ENCODE data around the gene SUPT3H. TPM values are rescaled to one million over a fixed set of nuclear protein-coding genes. Genes with fewer than 3 reads are reported as not detected.

Gene SUPT3H
- total and polyA plus RNA-seq, 4 donors: 2.3 to 9.4 (median 5.8) TPM

GRCh38 chr6:44784195-44784594 is 593.5 kb downstream of the SUPT3H start:
- DNase-seq (no peak), ATAC-seq (ENCODE audit: low FRiP score) (no peak)
- WGBS, 2 donors: 95 to 100% methylated on average over 1 of the region's 1 CpG
- Histone ChIP-seq H3K36me3 (ENCODE audit: control insufficient read depth in 1 of 2, insufficient read depth in 2 of 2, low read length in 1 of 2) (no peaks in the 10 kb centered on the region), H3K4me3 (ENCODE audit: low read length in 2 of 2) (no peak overlapping the region), H3K9me3 (ENCODE audit: control insufficient read depth, low read length) (no peaks in the 10 kb centered on the region), H3K27ac (ENCODE audit: low read depth in 1 of 2, low read length in 2 of 2) (no peak overlapping the region), H3K4me1 (ENCODE audit: control insufficient read depth in 1 of 2, insufficient read depth in 2 of 2, low read length in 2 of 2) (no peaks in the 10 kb centered on the region), H3K27me3 (ENCODE audit: control insufficient read depth in 1 of 2, insufficient read depth in 2 of 2, low read length in 1 of 2) (no peaks in the 10 kb centered on the region)
- intact Hi-C loops (cut with DNase I): loop anchor here in 1 of 2 donors (10.0 kb wide), 1 partner anchor 309 kb away; no protein-coding TSS in a partner anchor

GRCh38 chr6:44782892-44783291 is 594.8 kb downstream of the SUPT3H start:
- no peaks in the 10 kb centered on the region for H3K9me3 ChIP-seq (ENCODE audit: control insufficient read depth, low read length)
- 59 to 80% methylated on average over 3 of the region's 3 CpGs for WGBS, 2 donors
- no peak for DNase-seq

GRCh38 chr6:44781912-44782597 is 595.7 kb downstream of the SUPT3H start:
- Histone ChIP-seq H3K27me3 (ENCODE audit: control insufficient read depth in 1 of 2, insufficient read depth in 2 of 2, low read length in 1 of 2) (no peaks in the 10 kb centered on the region), H3K9me3 (ENCODE audit: control insufficient read depth, low read length) (no peaks in the 10 kb centered on the region), H3K36me3 (ENCODE audit: control insufficient read depth in 1 of 2, insufficient read depth in 2 of 2, low read length in 1 of 2) (no peaks in the 10 kb centered on the region), H3K27ac (ENCODE audit: low read depth in 1 of 2, low read length in 2 of 2) (no peak overlapping the region), H3K4me3 (ENCODE audit: low read length in 2 of 2) (no peak overlapping the region), H3K4me1 (ENCODE audit: control insufficient read depth in 1 of 2, insufficient read depth in 2 of 2, low read length in 2 of 2) (no peaks in the 10 kb centered on the region)
- intact Hi-C loops (cut with DNase I): loop anchor here in 1 of 2 donors (10.0 kb wide), 1 partner anchor 307 kb away; no protein-coding TSS in a partner anchor
- 59 to 82% methylated on average over 2 of the region's 2 CpGs for WGBS, 2 donors
- no peak for DNase-seq
- no peak for ATAC-seq (ENCODE audit: low FRiP score)

More at GRCh38 chr6:44782892-44783291, 594.8 kb downstream of the SUPT3H start:
- Histone ChIP-seq H3K27me3 (ENCODE audit: control insufficient read depth in 1 of 2, insufficient read depth in 2 of 2, low read length in 1 of 2) (no peaks in the 10 kb centered on the region), H3K27ac (ENCODE audit: low read depth in 1 of 2, low read length in 2 of 2) (no peak overlapping the region), H3K4me3 (ENCODE audit: low read length in 2 of 2) (no peak overlapping the region), H3K36me3 (ENCODE audit: control insufficient read depth in 1 of 2, insufficient read depth in 2 of 2, low read length in 1 of 2) (no peaks in the 10 kb centered on the region), H3K4me1 (ENCODE audit: control insufficient read depth in 1 of 2, insufficient read depth in 2 of 2, low read length in 2 of 2) (no peaks in the 10 kb centered on the region)
- intact Hi-C loops (cut with DNase I): loop anchor here in 1 of 2 donors (10.0 kb wide), 1 partner anchor 308 kb away; no protein-coding TSS in a partner anchor
- no peak for ATAC-seq (ENCODE audit: low FRiP score)

GRCh38 chr6:44780161-44780560 is 597.6 kb downstream of the SUPT3H start:
- intact Hi-C loops (cut with DNase I): loop anchor here in 1 of 2 donors (10.0 kb wide), 1 partner anchor 305 kb away; no protein-coding TSS in a partner anchor
- DNase-seq (no peak), ATAC-seq (ENCODE audit: low FRiP score) (no peak)
- H3K9me3 ChIP-seq (ENCODE audit: control insufficient read depth, low read length): no peaks in the 10 kb centered on the region
- no peak overlapping the region for H3K27ac ChIP-seq (ENCODE audit: low read depth in 1 of 2, low read length in 2 of 2)
- H3K4me3 ChIP-seq (ENCODE audit: low read length in 2 of 2): no peak overlapping the region
- no peaks in the 10 kb centered on the region for H3K36me3 ChIP-seq (ENCODE audit: control insufficient read depth in 1 of 2, insufficient read depth in 2 of 2, low read length in 1 of 2)
- no peaks in the 10 kb centered on the region for H3K4me1 ChIP-seq (ENCODE audit: control insufficient read depth in 1 of 2, insufficient read depth in 2 of 2, low read length in 2 of 2)
- H3K27me3 ChIP-seq (ENCODE audit: control insufficient read depth in 1 of 2, insufficient read depth in 2 of 2, low read length in 1 of 2): no peaks in the 10 kb centered on the region
- 95 to 99% methylated on average over 7 of the region's 7 CpGs for WGBS, 2 donors

- DNase-seq: peak in 1 of 2 donors; percentile 69
- Histone ChIP-seq H3K9me3 (ENCODE audit: control insufficient read depth, low read length) (no peaks in the 10 kb centered on the region), H3K4me1 (ENCODE audit: control insufficient read depth in 1 of 2, insufficient read depth in 2 of 2, low read length in 2 of 2) (no peaks in the 10 kb centered on the region), H3K36me3 (ENCODE audit: control insufficient read depth in 1 of 2, insufficient read depth in 2 of 2, low read length in 1 of 2) (no peaks in the 10 kb centered on the region), H3K27ac (ENCODE audit: low read depth in 1 of 2, low read length in 2 of 2) (no peak overlapping the region), H3K27me3 (ENCODE audit: control insufficient read depth in 1 of 2, insufficient read depth in 2 of 2, low read length in 1 of 2) (no peaks in the 10 kb centered on the region), H3K4me3 (ENCODE audit: low read length in 2 of 2) (no peak overlapping the region)
- 78 to 86% methylated on average over 8 of the region's 8 CpGs for WGBS, 2 donors
- intact Hi-C loops (cut with DNase I): no loop called here
- ATAC-seq (ENCODE audit: low FRiP score): no peak
Measured at GRCh38 chr6:44779130-44779826, 598.5 kb downstream of the SUPT3H start.

Small RNA genes within 50 kb of the gene (microRNA-seq; reads per million reads assigned to microRNA genes)
- gene MIR586: 0 reads per million in 2 donors

Other genes starting within 250 kb of the SUPT3H start
- 1 to 10 TPM; 2.3 to 5.4 TPM for gene RUNX2, start 49.6 kb downstream of the SUPT3H start, total RNA-seq
- gene RUNX2, start 49.6 kb downstream of the SUPT3H start, polyA plus RNA-seq: 1 to 10 TPM; 1.0 to 1.5 TPM